Ovary (tissue), 3 donors: ENCODE results near the gene C1QB.

ENCODE experiments used
- CTCF ChIP-seq, 3 donors: fragments of 450-650 bp in 2 of 3; fragments of 200-600 bp in 1 of 3; IDR thresholded peaks; one replicate each; pipeline versions ENCODE4 v1.5.1 to v1.8.0; 2016 to 2022; ENCODE audit warnings: antibody characterized with exemption in 3 of 3, mild to moderate bottlenecking in 1 of 3
- EP300 ChIP-seq: sonication (generic); formaldehyde crosslinking; IDR thresholded peaks from one replicate; pipeline ENCODE4 v1.6.1; 2017; ENCODE audit warnings: antibody characterized with exemption
- POLR2A ChIP-seq: fragments of 450-650 bp; IDR thresholded peaks from one replicate; pipeline ENCODE4 v1.6.1; 2017; ENCODE audit warnings: antibody characterized with exemption, mild to moderate bottlenecking, moderate library complexity
- donor health status: DM: no; HTN: no; CAD: no.

GRCh38 chr1:22711071-22711470, 58.0 kb downstream of the C1QB start:
- TF ChIP-seq POLR2A (no peak), EP300 (no peak), CTCF (IDR thresholded peaks at IDR 0.05) (no peak)
